Panc1 (cell line): ENCODE data around the gene PTMS. TPM values are rescaled to one million over a fixed set of nuclear protein-coding genes. Genes with fewer than 3 reads are reported as not detected.

Experiments used
- ATAC-seq: fragments of 200-7000 bp; cut with Tn5 transposase; 2 replicates; pipeline ENCODE4 v1.9.1; 2020; ENCODE audit warnings: mild to moderate bottlenecking, moderate library complexity
- BruUV-seq: library from RNA; stranded (reverse); fragments of 400-500 nt; replicated peaks from 2 replicates; lab custom pipeline; 2021; lab: Mats Ljungman, UMichigan
- CTCF ChIA-PET: fragments of 300-600 bp; sonication (Branson Sonifier 250); formaldehyde crosslinking; loops from one replicate; lab custom pipeline; 2022; ENCODE audit warnings: antibody characterized with exemption; lab: Charles Lee
- POLR2A ChIA-PET: fragments of 300-600 bp; sonication (Branson Sonifier 250); formaldehyde crosslinking; loops from one replicate; lab custom pipeline; 2022; ENCODE audit warnings: antibody characterized with exemption; lab: Charles Lee
- DNase-seq: peaks from one replicate; pipeline ENCODE4 v3.0.0-alpha.2; 2010; ENCODE audit warnings: low read depth, low spot score
- H3K27ac ChIP-seq: 2 replicates; pipeline ENCODE4 v1.5.1; 2011; ENCODE audit warnings: mild to moderate bottlenecking, low read length, inconsistent platforms
- H3K27me3 ChIP-seq: fragments of 200-500 bp; sonication (Bioruptor generic); 2 replicates; pipeline ENCODE4 v1.6.0; 2014; ENCODE audit warnings: low read length, inconsistent platforms; ENCODE audit not compliant: control insufficient read depth, insufficient read depth
- H3K36me3 ChIP-seq: fragments of 200-500 bp; sonication (Bioruptor generic); 2 replicates; pipeline ENCODE4 v1.5.1; 2014; ENCODE audit warnings: inconsistent platforms, mild to moderate bottlenecking, low read length, moderate library complexity; ENCODE audit not compliant: control insufficient read depth, insufficient read depth
- H3K4me1 ChIP-seq: 2 replicates; pipeline ENCODE4 v1.5.1; 2011; ENCODE audit warnings: inconsistent platforms, mild to moderate bottlenecking, low read length, moderate library complexity; ENCODE audit not compliant: control insufficient read depth, insufficient read depth
- H3K4me3 ChIP-seq, 2 experiments: 2 replicates each; pipeline ENCODE4 v1.5.1; 2011 to 2012; ENCODE audit warnings: low read depth in 2 of 2, low read length in 2 of 2, mild to moderate bottlenecking in 2 of 2, inconsistent platforms in 1 of 2, moderate library complexity in 1 of 2
- H3K9me3 ChIP-seq: fragments of 200-500 bp; sonication (Bioruptor generic); 2 replicates; pipeline ENCODE4 v1.5.1; 2014; ENCODE audit warnings: low read depth, mild to moderate bottlenecking, inconsistent platforms, low read length, moderate library complexity; ENCODE audit not compliant: control insufficient read depth, insufficient read depth
- POLR2AphosphoS5 ChIP-seq: IDR thresholded peaks from 2 replicates; pipeline ENCODE4 v1.6.1; 2012; ENCODE audit warnings: mild to moderate bottlenecking, low read depth, low read length, moderate library complexity
- REST ChIP-seq, 2 experiments: IDR thresholded peaks; 2 replicates each; pipeline ENCODE4 v1.6.1; 2011 to 2012; ENCODE audit warnings: low read depth in 2 of 2, control low read depth in 1 of 2, low read length in 1 of 2, mild to moderate bottlenecking in 1 of 2, moderate library complexity in 1 of 2; ENCODE audit not compliant: insufficient read depth in 1 of 2
- SIN3A ChIP-seq: IDR thresholded peaks from 2 replicates; pipeline ENCODE4 v1.6.1; 2012; ENCODE audit warnings: low read depth, mild to moderate bottlenecking, low read length, moderate library complexity, borderline replicate concordance; ENCODE audit not compliant: insufficient read depth
- TCF7L2 ChIP-seq: IDR thresholded peaks from 2 replicates; pipeline ENCODE4 v1.6.1; 2011; ENCODE audit warnings: mild to moderate bottlenecking, low read depth, low read length, inconsistent platforms
- in situ Hi-C: cut with HindIII; loops from 2 replicates; pipeline ENCODE4 v1.10.0; 2016; ENCODE audit warnings: low sequenced_read_pairs, low pct_unique_long_range_greater_than_20kb
- intact Hi-C: fragments of 100-400 bp; cut with micrococcal nuclease; formaldehyde crosslinking; loops from one replicate; pipeline ENCODE4 v1.10.0; 2022; ENCODE audit not compliant: unreplicated experiment
- total RNA-seq: library from RNA; stranded (reverse); gene quantifications from one replicate; pipeline ENCODE4 v1.2.1, GENCODE V29; 2021; ENCODE audit not compliant: unreplicated experiment
- TF ChIP-seq, protein P1 (sequence below): fragments of 450-650 bp; IDR thresholded peaks from 2 replicates; pipeline ENCODE4 v1.5.1; 2017; ENCODE audit warnings: mild to moderate bottlenecking

The PTMS gene
- total RNA-seq, 1 experiment from 2014 or later = 395 TPM

DNA sequence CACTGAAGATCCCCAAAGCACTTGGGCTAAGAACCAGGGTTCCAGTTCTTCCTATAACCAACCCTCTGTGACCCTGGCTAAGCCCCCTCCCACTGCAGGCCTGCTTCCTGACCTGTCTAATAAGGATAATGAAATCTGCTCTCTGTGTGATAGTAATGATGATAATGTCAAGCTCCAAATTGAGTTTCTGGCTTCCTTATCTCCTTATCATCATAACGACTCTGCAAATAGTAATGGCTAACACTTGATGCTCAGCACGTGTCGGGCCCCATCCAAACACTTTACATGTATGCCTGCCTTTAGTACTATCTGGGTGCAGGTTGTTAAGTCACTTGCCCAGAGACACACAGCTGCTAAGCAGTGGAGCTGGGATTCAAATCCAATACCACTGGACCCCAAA, 50.4 kb downstream of the PTMS start:
- H3K4me3 ChIP-seq = no peak overlapping the region
- DNase-seq = no peak
- in situ Hi-C loops = no loop called here
- CTCF ChIA-PET = no interaction called here
- H3K4me1 ChIP-seq = no peaks in the 10 kb centered on the region
- H3K27me3 ChIP-seq = no peaks in the 10 kb centered on the region
- no TSS peak for BruUV-seq
- intact Hi-C loops = no loop called here
- no peak for ATAC-seq
- TF ChIP-seq POLR2AphosphoS5 = no peak
- TF ChIP-seq SIN3A = no peak
- TF ChIP-seq, protein P1, sequence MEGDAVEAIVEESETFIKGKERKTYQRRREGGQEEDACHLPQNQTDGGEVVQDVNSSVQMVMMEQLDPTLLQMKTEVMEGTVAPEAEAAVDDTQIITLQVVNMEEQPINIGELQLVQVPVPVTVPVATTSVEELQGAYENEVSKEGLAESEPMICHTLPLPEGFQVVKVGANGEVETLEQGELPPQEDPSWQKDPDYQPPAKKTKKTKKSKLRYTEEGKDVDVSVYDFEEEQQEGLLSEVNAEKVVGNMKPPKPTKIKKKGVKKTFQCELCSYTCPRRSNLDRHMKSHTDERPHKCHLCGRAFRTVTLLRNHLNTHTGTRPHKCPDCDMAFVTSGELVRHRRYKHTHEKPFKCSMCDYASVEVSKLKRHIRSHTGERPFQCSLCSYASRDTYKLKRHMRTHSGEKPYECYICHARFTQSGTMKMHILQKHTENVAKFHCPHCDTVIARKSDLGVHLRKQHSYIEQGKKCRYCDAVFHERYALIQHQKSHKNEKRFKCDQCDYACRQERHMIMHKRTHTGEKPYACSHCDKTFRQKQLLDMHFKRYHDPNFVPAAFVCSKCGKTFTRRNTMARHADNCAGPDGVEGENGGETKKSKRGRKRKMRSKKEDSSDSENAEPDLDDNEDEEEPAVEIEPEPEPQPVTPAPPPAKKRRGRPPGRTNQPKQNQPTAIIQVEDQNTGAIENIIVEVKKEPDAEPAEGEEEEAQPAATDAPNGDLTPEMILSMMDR = no peak
- TF ChIP-seq REST (IDR thresholded peaks at IDR 0.05; ENCODE audit: insufficient read depth in 1 of 2, low read depth in 2 of 2, low read length in 1 of 2) = no peak
- no peak for TF ChIP-seq TCF7L2
- POLR2A ChIA-PET = no interaction called here
- no peak overlapping the region for H3K27ac ChIP-seq
- no peaks in the 10 kb centered on the region for H3K9me3 ChIP-seq
- no peaks in the 10 kb centered on the region for H3K36me3 ChIP-seq

- H3K27me3 ChIP-seq = no peaks in the 10 kb centered on the region
- DNase-seq = no peak
- in situ Hi-C loops = no loop called here
- intact Hi-C loops = no loop called here
- no peak overlapping the region for H3K4me3 ChIP-seq
- ATAC-seq = no peak
- BruUV-seq = no TSS peak
- ChIA-PET POLR2A (no interaction called here), CTCF (no interaction called here)
- no peaks in the 10 kb centered on the region for H3K36me3 ChIP-seq
- H3K27ac ChIP-seq = no peak overlapping the region
- no peak for TF ChIP-seq SIN3A
- H3K4me1 ChIP-seq = no peaks in the 10 kb centered on the region
- no peaks in the 10 kb centered on the region for H3K9me3 ChIP-seq
Observed at GRCh38 chr12:6817098-6817497, 50.9 kb downstream of the PTMS start.

DNA sequence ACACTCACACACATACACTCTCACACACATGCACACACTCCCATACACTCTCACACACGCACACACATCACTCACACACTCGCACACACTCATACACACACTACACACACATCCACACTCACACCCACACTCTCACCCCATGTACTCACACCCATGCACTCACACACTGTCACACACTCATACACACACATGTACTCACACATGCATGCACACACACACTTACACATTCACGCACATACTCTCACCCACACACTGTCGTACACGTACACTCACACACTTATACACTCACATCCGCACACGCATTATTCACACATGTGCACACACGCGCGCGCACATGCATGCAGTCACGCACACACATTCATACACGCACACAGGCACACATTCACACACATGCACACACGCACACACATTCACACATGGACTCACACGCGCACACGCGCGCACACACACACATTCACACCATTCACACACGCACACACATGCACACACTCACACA, 51.5 kb downstream of the PTMS start:
- TF ChIP-seq REST (IDR thresholded peaks at IDR 0.05; ENCODE audit: insufficient read depth in 1 of 2, low read depth in 2 of 2, low read length in 1 of 2) (no peak), POLR2AphosphoS5 (no peak), SIN3A (no peak), TCF7L2 (no peak)
- TF ChIP-seq, protein P1 = no peak
- CTCF ChIA-PET = no interaction called here

More for the DNA sequence above, 51.5 kb downstream of the PTMS start:
- H3K27ac ChIP-seq = no peak overlapping the region
- ATAC-seq = no peak
- no peaks in the 10 kb centered on the region for H3K27me3 ChIP-seq
- intact Hi-C loops = no loop called here
- in situ Hi-C loops = no loop called here
- no peaks in the 10 kb centered on the region for H3K36me3 ChIP-seq
- H3K9me3 ChIP-seq = no peaks in the 10 kb centered on the region
- no peak for DNase-seq
- POLR2A ChIA-PET = no interaction called here
- H3K4me1 ChIP-seq = no peaks in the 10 kb centered on the region
- H3K4me3 ChIP-seq = no peak overlapping the region
- no TSS peak for BruUV-seq
